ENCODE measurements around the gene PLA1A. TPM values are rescaled to one million over a fixed set of nuclear protein-coding genes. Genes with fewer than 3 reads are reported as not detected.

The PLA1A gene
- total RNA-seq, 2 donors from 2014 or later = 0.58 to 1.3 TPM

DNA sequence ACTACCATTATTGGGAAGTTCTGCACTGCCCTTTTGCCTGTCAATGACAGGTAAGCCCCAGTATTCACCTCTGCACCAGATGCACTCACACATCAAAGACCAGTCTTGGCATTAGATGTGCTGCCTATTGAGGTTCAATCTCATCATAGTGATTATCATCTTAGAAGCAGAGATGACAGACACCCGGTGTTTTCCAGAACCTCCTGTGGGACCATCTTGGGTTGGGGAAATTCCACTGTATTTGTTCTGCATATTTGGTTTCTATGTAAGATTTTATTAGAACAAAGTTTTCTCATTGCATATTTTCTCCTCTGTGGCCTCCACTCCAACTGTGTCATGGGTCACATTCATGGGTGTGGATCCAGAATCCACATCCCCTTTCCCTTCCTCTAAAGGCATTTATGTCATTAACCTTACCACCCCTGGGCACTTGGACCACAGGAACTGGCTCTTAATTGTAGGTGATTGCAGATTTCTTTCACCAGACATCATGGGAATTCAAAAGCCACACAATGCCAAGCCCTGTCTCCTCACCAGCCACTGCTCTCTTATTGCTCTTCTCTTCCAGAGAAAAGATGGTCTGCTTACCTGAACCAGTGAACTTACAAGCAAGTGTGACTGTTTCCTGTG is 31.2 kb downstream of the PLA1A start:
- DNase-seq = no peak
- H3K36me3 ChIP-seq = no peaks in the 10 kb centered on the region
- no peak overlapping the region for H3K9ac ChIP-seq (ENCODE audit: low read depth in 2 of 2, low read length in 2 of 2)
- no peak overlapping the region for H3K4me3 ChIP-seq
- H3K9me3 ChIP-seq = no peaks in the 10 kb centered on the region
- no peaks in the 10 kb centered on the region for H3K4me1 ChIP-seq
- no peaks in the 10 kb centered on the region for H3K27me3 ChIP-seq
- TF ChIP-seq CTCF (IDR thresholded peaks at IDR 0.05) = no peak
- H3K27ac ChIP-seq = no peak overlapping the region
- intact Hi-C loops (cut with DNase I) = no loop called here

DNA sequence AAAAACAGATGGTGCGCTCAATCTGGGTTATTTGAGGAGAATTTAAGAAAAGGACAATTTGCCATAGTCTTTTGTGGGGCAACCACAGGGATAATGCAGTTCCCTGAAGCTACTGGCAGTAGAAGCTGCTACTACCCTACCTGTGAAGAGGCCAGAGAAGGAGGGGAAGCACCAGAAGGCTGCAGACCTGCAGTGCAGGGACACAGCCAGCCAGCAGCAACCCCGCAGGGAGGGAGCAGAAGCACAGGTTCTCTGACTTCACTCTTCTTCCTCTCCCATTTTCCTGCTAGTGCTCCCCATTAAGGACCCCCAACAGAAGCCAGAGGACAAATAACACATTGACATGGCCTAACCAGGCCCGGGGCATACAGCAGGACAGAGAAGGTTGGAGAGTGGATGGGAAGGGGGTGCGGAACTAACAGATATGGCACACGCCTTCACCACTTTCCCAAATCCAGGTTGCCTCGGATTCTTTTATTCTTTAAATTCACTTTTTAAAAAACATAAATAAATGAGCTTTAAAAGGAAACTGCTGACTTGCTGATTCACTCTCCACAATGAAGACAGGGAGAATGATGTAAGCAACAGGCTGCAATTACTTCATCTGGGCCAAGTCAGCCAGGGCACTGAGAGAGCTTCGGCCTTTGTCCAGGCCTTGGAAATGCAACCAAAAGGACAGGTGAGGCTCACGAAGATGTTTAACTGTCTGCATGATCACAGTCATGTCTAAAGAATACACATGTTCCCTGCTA is 32.6 kb downstream of the PLA1A start:
- intact Hi-C loops (cut with DNase I) = no loop called here
- no peak overlapping the region for H3K9ac ChIP-seq (ENCODE audit: low read depth in 2 of 2, low read length in 2 of 2)
- no peak overlapping the region for H3K4me3 ChIP-seq
- TF ChIP-seq CTCF (IDR thresholded peaks at IDR 0.05) = no peak
- no peak for DNase-seq
- H3K4me1 ChIP-seq = no peaks in the 10 kb centered on the region
- no peaks in the 10 kb centered on the region for H3K36me3 ChIP-seq
- H3K9me3 ChIP-seq = no peaks in the 10 kb centered on the region
- no peaks in the 10 kb centered on the region for H3K27me3 ChIP-seq
- peak overlapping the region; percentile 32 for H3K27ac ChIP-seq

GRCh38 chr3:119630880-119631329 is 33.2 kb downstream of the PLA1A start:
- Histone ChIP-seq H3K27me3 (no peaks in the 10 kb centered on the region), H3K4me1 (no peaks in the 10 kb centered on the region), H3K4me3 (no peak overlapping the region), H3K27ac (peak overlapping the region; percentile 32), H3K9ac (ENCODE audit: low read depth in 2 of 2, low read length in 2 of 2) (no peak overlapping the region), H3K9me3 (no peaks in the 10 kb centered on the region), H3K36me3 (no peaks in the 10 kb centered on the region)
- no peak for DNase-seq
- no peak for TF ChIP-seq CTCF (IDR thresholded peaks at IDR 0.05)
- intact Hi-C loops (cut with DNase I) = no loop called here

DNA sequence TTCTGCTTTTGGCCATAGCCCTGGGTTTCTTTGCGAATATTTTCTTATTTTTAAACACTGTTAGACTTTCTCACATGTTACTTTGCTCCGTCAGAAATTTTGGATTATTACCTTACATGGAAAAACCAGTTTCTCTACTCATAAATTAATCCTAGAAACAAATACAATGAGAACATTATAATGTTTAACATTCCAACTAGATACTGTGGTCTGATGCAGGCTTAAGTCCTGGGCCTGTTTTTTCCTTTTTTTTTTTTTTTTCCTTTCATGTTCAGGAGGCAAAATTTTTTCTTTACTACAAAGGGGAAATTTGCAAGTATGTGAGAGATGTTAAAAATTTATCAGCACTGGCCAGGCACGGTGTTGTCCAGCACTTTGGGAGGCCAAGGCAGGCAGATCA is 33.8 kb downstream of the PLA1A start:
- Histone ChIP-seq H3K27me3 (no peaks in the 10 kb centered on the region), H3K9me3 (no peaks in the 10 kb centered on the region), H3K4me3 (no peak overlapping the region), H3K4me1 (no peaks in the 10 kb centered on the region), H3K27ac (no peak overlapping the region), H3K9ac (ENCODE audit: low read depth in 2 of 2, low read length in 2 of 2) (no peak overlapping the region), H3K36me3 (no peaks in the 10 kb centered on the region)
- no peak for TF ChIP-seq CTCF (IDR thresholded peaks at IDR 0.05)
- intact Hi-C loops (cut with DNase I) = no loop called here
- no peak for DNase-seq

DNA sequence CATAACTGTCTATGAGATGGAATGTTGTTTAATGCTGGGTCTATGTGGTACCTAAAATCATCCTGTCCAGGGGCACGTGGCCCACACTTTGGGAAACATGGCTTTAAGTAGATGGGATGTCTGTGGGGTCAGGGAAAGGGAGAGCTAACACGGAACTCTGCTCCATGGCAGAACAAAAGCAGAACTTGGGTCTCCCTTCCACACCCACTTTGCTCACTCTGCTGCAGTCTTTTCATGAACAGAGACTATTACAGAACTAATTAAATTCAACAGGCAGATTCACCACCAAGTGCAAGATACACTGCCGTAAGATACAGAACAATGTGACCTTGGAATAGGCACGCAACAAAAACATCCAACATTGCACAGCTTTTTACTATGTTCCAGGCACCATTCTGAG is 34.5 kb downstream of the PLA1A start:
- H3K4me1 ChIP-seq = no peaks in the 10 kb centered on the region
- no peak overlapping the region for H3K4me3 ChIP-seq
- H3K36me3 ChIP-seq = no peaks in the 10 kb centered on the region
- H3K27me3 ChIP-seq = no peaks in the 10 kb centered on the region
- no peak for TF ChIP-seq CTCF (IDR thresholded peaks at IDR 0.05)
- no peak overlapping the region for H3K27ac ChIP-seq
- H3K9me3 ChIP-seq = no peaks in the 10 kb centered on the region
- intact Hi-C loops (cut with DNase I) = no loop called here
- H3K9ac ChIP-seq (ENCODE audit: low read depth in 2 of 2, low read length in 2 of 2) = no peak overlapping the region
- DNase-seq = no peak

Measured in colonic mucosa (tissue), 4 donors.